OCI-LY1 (cell line): Measurements from ENCODE around the gene MPRIP.

ENCODE experiments used
- H2AFZ ChIP-seq: fragments of 200-600 bp; sonication (generic), shearing (Covaris generic); 2 replicates; pipeline ENCODE4 v1.6.0; 2014; ENCODE audit warnings: antibody characterized with exemption, mild to moderate bottlenecking, low read length
- H3F3A ChIP-seq: fragments of 200-600 bp; sonication (generic), shearing (Covaris generic); 2 replicates; pipeline ENCODE4 v1.6.0; 2014; ENCODE audit warnings: mild to moderate bottlenecking, antibody characterized with exemption, low read length, moderate library complexity; ENCODE audit not compliant: insufficient read depth
- H3K27ac ChIP-seq: fragments of 200-600 bp; sonication (generic); 2 replicates; pipeline ENCODE4 v1.5.1; 2014; ENCODE audit warnings: low read length, mixed run types, mild to moderate bottlenecking, low read depth; ENCODE audit not compliant: poor library complexity, severe bottlenecking
- H3K27me3 ChIP-seq: fragments of 200-600 bp; sonication (generic); 2 replicates; pipeline ENCODE4 v1.6.0; 2014; ENCODE audit warnings: antibody characterized with exemption, mild to moderate bottlenecking, low read length, moderate library complexity; ENCODE audit not compliant: insufficient read depth
- H3K36me3 ChIP-seq: fragments of 200-600 bp; sonication (generic); 2 replicates; pipeline ENCODE4 v1.6.1; 2014; ENCODE audit warnings: mild to moderate bottlenecking, antibody characterized with exemption, low read length, moderate library complexity, mixed read lengths; ENCODE audit not compliant: insufficient read depth
- H3K4me1 ChIP-seq: fragments of 200-600 bp; sonication (generic); 2 replicates; pipeline ENCODE4 v1.5.1; 2014; ENCODE audit warnings: mild to moderate bottlenecking, low read length, moderate library complexity; ENCODE audit not compliant: insufficient read depth, severe bottlenecking
- H3K4me2 ChIP-seq: fragments of 200-600 bp; sonication (generic), shearing (Covaris generic); 2 replicates; pipeline ENCODE4 v1.6.1; 2014; ENCODE audit warnings: low read length
- H3K4me3 ChIP-seq: fragments of 200-600 bp; sonication (generic); 2 replicates; pipeline ENCODE4 v1.5.1; 2014; ENCODE audit warnings: low read length, low read depth, mild to moderate bottlenecking, mixed read lengths; ENCODE audit not compliant: poor library complexity, severe bottlenecking
- H3K79me2 ChIP-seq: fragments of 200-600 bp; shearing (Covaris generic); 2 replicates; pipeline ENCODE4 v1.6.1; 2016; ENCODE audit warnings: mixed run types, low read length, mixed read lengths; ENCODE audit not compliant: insufficient read depth
- H3K9ac ChIP-seq: fragments of 200-600 bp; sonication (generic), shearing (Covaris generic); 2 replicates; pipeline ENCODE4 v1.6.1; 2014; ENCODE audit warnings: mild to moderate bottlenecking, low read length, mixed read lengths
- H3K9me2 ChIP-seq: fragments of 200-600 bp; sonication (generic), shearing (Covaris generic); 2 replicates; pipeline ENCODE4 v1.6.1; 2014; ENCODE audit warnings: low read depth, mild to moderate bottlenecking, low read length, mixed read lengths
- H3K9me3 ChIP-seq: fragments of 200-600 bp; shearing (Covaris generic); 2 replicates; pipeline ENCODE4 v1.6.1; 2014; ENCODE audit warnings: low read length, mixed read lengths
- H4K20me1 ChIP-seq: fragments of 200-600 bp; sonication (generic), shearing (Covaris generic); 2 replicates; pipeline ENCODE4 v1.6.0; 2016; ENCODE audit warnings: mild to moderate bottlenecking, low read length; ENCODE audit not compliant: insufficient read depth
- CTCF ChIP-seq: fragments of 200-600 bp; sonication (generic), shearing (Covaris generic); IDR thresholded peaks from 2 replicates; pipeline ENCODE4 v1.5.1; 2017; ENCODE audit warnings: mild to moderate bottlenecking, antibody characterized with exemption, low read length, moderate library complexity, mixed read lengths
- EZH2 ChIP-seq: fragments of 200-600 bp; sonication (generic), shearing (Covaris generic); IDR thresholded peaks from 2 replicates; pipeline ENCODE4 v1.8.0; 2017; ENCODE audit warnings: borderline replicate concordance, mixed run types, mild to moderate bottlenecking, antibody characterized with exemption, low read length, moderate library complexity, mixed read lengths

MPRIP gene

GRCh38 chr17:17105976-17106375 lies 63.7 kb downstream of the MPRIP start:
- Histone ChIP-seq H3K9me2 (no peaks in the 10 kb centered on the region), H3K79me2 (no peaks in the 10 kb centered on the region), H3K27me3 (no peaks in the 10 kb centered on the region), H4K20me1 (no peaks in the 10 kb centered on the region), H3K27ac (no peak overlapping the region), H3K4me3 (no peak overlapping the region), H3K4me2 (no peak overlapping the region), H3K9ac (no peak overlapping the region), H3K9me3 (no peaks in the 10 kb centered on the region), H3K4me1 (peaks cover 22% of the 10 kb centered on the region), H2AFZ (no peak overlapping the region), H3F3A (no peaks in the 10 kb centered on the region), H3K36me3 (no peaks in the 10 kb centered on the region)
- no peak for TF ChIP-seq CTCF
- TF ChIP-seq EZH2, result no peak

- Histone ChIP-seq H3K27ac (no peak overlapping the region), H2AFZ (no peak overlapping the region), H3K27me3 (no peaks in the 10 kb centered on the region), H3K79me2 (no peaks in the 10 kb centered on the region), H3K9ac (no peak overlapping the region), H4K20me1 (no peaks in the 10 kb centered on the region), H3K9me3 (no peaks in the 10 kb centered on the region), H3K4me3 (no peak overlapping the region), H3F3A (no peaks in the 10 kb centered on the region), H3K36me3 (no peaks in the 10 kb centered on the region), H3K4me1 (peaks cover 22% of the 10 kb centered on the region), H3K9me2 (no peaks in the 10 kb centered on the region), H3K4me2 (no peak overlapping the region)
- TF ChIP-seq CTCF, result no peak
- TF ChIP-seq EZH2, result no peak
Measured at GRCh38 chr17:17106756-17107155, 64.5 kb downstream of the MPRIP start.

GRCh38 chr17:17107281-17107680 lies 65.0 kb downstream of the MPRIP start:
- no peaks in the 10 kb centered on the region for H3K27me3 ChIP-seq
- no peaks in the 10 kb centered on the region for H3F3A ChIP-seq
- no peaks in the 10 kb centered on the region for H3K9me3 ChIP-seq
- no peak overlapping the region for H3K4me3 ChIP-seq
- H3K9me2 ChIP-seq, result no peaks in the 10 kb centered on the region
- H4K20me1 ChIP-seq, result no peaks in the 10 kb centered on the region
- H3K9ac ChIP-seq, result no peak overlapping the region
- no peaks in the 10 kb centered on the region for H3K36me3 ChIP-seq
- H3K4me2 ChIP-seq, result no peak overlapping the region
- no peaks in the 10 kb centered on the region for H3K79me2 ChIP-seq
- no peak overlapping the region for H2AFZ ChIP-seq
- no peak overlapping the region for H3K27ac ChIP-seq
- TF ChIP-seq CTCF (no peak), EZH2 (no peak)
- peaks cover 22% of the 10 kb centered on the region for H3K4me1 ChIP-seq
